ENCODE data around the gene NFKBIB. TPM values are rescaled to one million over a fixed set of nuclear protein-coding genes. Genes with fewer than 3 reads are reported as not detected.
A peak's percentile ranks its signal among the peaks of the same experiment; 100 is the strongest.
"Not testable (repeated sequence)": the region's sequence is repeated elsewhere in the genome, so short reads cannot be mapped to it uniquely, and the experiment has no call there.

The NFKBIB gene
- total RNA-seq, 1 experiment from 2014 or later: 49.6 TPM

DNA sequence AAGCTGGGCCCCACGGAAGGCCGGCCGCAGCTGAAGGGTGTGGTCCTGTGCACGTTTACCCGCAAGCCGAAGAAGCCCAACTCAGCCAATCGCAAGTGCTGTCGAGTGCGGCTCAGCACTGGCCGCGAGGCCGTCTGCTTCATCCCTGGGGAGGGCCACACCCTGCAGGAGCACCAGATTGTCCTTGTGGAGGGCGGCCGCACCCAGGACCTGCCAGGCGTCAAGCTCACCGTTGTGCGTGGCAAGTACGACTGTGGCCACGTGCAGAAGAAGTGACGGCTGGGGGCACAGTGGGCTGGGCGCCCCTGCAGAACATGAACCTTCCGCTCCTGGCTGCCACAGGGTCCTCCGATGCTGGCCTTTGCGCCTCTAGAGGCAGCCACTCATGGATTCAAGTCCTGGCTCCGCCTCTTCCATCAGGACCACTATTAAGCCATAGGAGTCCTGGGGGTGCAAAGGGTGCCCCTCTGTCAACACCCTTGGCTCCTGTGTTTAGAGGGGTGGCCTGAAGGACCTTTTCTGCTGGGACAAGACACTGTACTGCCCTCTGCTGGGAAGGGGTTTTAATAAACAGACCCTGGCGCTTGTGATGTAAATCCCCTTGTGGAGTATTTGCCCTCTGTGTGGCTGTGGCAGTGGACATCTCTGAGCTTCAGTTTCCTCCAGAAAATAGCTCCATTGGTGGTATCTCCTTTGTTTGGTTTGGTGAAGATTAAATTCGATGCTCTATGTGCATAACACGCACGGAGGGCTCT, 32.8 kb downstream of the NFKBIB start:
- no peak for DNase-seq
- Histone ChIP-seq H3K36me3 (peaks cover 57% of the 10 kb centered on the region), H3K9me3 (peaks cover 5% of the 10 kb centered on the region; the same call in 1 of the 2 replicates), H3K4me3 (peak overlapping the region; percentile 73; the same call in 1 of the 2 replicates), H3K27me3 (no peaks in the 10 kb centered on the region)

DNA sequence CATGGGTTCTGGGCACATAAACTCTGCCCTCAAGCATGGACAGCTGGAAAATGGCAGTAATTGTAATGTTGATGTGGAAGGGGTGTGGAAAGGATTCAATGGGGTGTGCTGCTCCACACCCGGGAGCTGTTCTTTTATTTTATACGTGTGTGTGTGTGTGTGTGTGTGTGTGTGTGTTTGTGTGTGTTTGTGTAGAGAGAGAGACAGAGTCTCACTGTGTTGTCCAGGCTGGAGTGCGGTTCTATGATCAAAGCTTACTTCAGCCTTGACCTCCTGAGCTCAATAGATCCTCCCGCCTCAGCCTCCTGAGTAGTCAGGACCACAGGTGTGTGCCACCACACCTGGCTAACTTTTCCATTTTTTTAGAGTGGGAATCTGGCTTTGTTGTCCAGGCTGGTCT, 33.8 kb downstream of the NFKBIB start:
- no peak for DNase-seq
- Histone ChIP-seq H3K36me3 (peaks cover 50% of the 10 kb centered on the region), H3K4me3 (no peak overlapping the region), H3K9me3 (peaks cover 5% of the 10 kb centered on the region; the same call in 1 of the 2 replicates), H3K27me3 (no peaks in the 10 kb centered on the region)

DNA sequence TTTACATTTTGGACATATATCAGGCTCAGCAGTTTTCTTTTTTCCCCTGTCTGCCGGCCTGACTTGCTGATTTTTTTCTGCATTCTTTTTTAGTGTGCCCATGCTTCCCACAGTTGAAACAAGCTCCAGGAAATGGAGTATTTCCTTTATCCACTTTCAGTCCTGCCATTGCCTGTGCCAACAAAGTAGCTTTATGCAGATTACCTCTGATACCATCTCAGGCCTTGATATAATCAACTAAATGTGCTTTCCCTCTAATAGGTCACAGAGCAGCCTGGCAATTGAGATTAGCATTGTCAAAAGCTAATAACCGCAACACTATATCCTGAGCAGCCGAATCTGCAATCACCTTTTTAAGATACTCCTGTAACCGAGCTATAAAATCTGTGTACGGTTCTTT, 40.2 kb downstream of the NFKBIB start:
- peaks cover 12% of the 10 kb centered on the region for H3K36me3 ChIP-seq
- no peak for DNase-seq
- no peaks in the 10 kb centered on the region for H3K27me3 ChIP-seq
- no peak overlapping the region for H3K4me3 ChIP-seq
- H3K9me3 ChIP-seq: 0 out of 2 replicates have a peak, but pooled peaks cover under 1% of the 10 kb centered on the region

DNA sequence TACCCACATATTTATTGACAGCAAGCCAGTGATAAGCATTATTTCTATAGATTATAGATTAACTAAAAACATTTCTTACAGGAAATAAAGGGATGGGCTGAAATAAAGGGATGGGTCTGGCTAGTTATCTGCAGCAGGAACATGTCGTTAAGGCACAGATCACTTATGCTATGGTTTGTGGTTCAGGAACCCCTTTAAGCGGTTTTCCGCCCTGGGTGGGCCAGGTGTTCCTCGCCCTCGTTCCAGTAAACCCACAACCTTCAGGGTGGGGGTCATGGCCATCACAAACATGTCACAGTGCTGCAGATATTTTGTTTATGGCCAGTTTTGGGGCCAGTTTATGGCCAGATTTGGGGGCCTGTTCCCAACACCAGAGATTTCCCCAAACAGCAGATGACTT, 41.7 kb downstream of the NFKBIB start:
- H3K27me3 ChIP-seq, DNase-seq, H3K4me3 ChIP-seq, H3K9me3 ChIP-seq: not testable (repeated sequence)
- peaks cover 12% of the 10 kb centered on the region for H3K36me3 ChIP-seq

DNA sequence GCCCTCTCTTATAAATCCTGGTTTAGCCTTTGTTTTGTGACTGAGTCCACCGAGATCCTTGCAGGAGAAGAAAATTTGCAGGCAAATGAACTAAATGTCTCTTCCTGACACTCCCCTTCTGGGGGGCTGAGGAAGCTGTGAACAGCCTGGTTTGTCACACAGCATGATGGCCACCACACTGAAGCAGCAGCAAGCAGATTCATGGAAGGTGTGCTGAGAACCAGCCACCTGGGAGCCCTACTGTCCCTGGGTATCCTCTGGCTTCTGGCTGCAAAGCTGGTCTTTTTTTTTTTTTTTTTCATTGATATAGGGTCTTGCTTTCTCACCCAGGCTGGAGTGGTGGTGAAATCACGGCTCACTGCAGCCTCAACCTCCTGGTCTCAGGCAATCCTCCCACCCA, 42.2 kb downstream of the NFKBIB start:
- Histone ChIP-seq H3K4me3 (no peak overlapping the region), H3K27me3 (no peaks in the 10 kb centered on the region), H3K9me3 (no peaks in the 10 kb centered on the region), H3K36me3 (peaks cover 15% of the 10 kb centered on the region)
- no peak for DNase-seq

DNA sequence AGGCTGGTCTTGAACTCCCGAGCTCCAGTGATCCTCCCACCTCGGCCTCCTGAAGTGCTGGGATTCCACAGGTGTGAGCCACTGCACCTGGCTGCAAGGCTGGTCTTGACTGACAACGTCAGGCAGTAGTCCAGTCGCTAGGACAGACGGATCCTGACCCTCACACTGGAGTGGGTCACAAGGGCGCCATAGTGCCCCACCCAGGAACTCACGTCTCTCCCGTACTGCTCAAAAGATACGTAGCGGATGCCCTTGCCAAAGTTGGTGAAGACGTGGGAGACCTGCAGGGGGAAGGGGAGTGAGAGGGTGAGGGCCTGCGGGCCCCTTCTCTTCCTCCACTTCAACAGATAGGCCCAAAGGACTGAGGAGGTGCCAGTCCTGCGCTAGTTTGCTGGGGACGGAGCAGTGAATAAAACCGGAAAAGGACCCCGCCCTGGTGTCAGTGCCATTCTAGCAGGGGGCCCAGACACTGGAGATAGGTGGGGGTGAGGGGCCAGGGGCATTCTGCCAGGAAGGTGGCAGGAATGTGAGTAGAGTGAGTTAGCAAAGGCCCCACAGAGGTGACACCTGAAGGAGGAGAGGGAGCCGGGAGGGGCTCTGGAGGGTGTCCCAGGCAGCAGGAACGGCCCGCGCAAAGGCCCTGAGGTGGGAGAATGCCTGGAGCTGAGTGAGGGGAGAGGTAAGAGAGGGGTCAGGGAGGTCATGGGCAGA, 42.9 kb downstream of the NFKBIB start:
- no peak for DNase-seq
- H3K27me3 ChIP-seq: no peaks in the 10 kb centered on the region
- no peaks in the 10 kb centered on the region for H3K9me3 ChIP-seq
- no peak overlapping the region for H3K4me3 ChIP-seq
- H3K36me3 ChIP-seq: peaks cover 17% of the 10 kb centered on the region

DNA sequence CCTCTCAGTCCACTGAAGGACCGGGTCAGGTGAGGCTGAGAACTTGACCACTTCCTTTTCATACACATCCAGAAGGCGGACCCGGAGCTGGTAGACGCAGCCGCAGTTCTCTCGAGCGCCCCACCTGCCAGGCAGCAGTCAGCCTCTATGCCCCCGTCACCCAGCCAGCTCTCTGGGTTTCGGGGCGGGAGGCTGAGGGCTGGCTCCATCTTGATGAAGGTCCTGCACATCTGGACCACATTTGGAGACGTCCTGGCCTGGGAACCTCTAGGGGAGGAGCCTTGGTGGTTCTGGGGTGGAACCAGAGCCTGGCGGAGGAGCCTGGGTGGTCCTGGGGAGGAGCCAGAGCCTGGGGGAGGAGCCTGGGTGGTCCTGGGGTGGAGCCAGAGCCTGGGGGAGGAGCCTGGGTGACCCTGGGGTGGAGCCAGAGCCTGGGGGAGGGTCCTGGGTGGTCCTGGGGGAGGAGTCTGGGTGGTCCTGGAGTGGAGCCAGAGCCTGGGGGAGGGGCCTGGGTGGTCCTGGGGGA, 45.3 kb downstream of the NFKBIB start:
- no peaks in the 10 kb centered on the region for H3K27me3 ChIP-seq
- H3K4me3 ChIP-seq: no peak overlapping the region
- H3K9me3 ChIP-seq: no peaks in the 10 kb centered on the region
- peaks cover 22% of the 10 kb centered on the region for H3K36me3 ChIP-seq
- DNase-seq: no peak

DNA sequence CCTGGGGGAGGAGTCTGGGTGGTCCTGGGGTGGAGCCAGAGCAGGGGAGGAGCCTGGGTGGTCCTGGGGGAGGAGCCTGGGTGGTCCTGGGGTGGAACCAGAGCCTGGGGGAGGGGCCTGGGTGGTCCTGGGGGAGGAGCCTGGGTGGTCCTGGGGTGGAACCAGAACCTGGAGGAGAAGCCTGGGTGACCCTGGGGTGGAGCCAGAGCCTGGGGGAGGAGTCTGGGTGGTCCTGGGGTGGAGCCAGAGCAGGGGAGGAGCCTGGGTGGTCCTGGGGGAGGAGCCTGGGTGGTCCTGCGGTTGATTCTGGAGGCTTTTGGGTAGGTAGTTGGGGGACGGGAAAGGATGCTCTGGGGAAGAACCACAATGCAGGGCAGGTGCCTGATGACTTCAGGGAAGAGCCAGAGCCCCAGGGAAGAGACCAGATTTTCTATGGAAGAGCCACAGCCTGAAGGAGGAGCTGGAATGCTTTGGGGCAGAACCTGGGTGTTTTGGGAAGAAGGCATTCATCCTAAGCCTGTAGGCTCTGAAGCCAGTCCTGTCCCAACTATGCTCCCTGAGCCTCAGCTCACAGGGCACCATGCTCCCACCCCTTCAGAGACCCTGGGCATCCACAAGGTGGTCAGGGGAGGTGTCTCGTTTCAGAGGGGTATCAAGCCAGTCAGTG, 45.9 kb downstream of the NFKBIB start:
- H3K9me3 ChIP-seq: no peaks in the 10 kb centered on the region
- DNase-seq: no peak
- H3K36me3 ChIP-seq: peaks cover 26% of the 10 kb centered on the region
- H3K27me3 ChIP-seq: no peaks in the 10 kb centered on the region
- no peak overlapping the region for H3K4me3 ChIP-seq

DNA sequence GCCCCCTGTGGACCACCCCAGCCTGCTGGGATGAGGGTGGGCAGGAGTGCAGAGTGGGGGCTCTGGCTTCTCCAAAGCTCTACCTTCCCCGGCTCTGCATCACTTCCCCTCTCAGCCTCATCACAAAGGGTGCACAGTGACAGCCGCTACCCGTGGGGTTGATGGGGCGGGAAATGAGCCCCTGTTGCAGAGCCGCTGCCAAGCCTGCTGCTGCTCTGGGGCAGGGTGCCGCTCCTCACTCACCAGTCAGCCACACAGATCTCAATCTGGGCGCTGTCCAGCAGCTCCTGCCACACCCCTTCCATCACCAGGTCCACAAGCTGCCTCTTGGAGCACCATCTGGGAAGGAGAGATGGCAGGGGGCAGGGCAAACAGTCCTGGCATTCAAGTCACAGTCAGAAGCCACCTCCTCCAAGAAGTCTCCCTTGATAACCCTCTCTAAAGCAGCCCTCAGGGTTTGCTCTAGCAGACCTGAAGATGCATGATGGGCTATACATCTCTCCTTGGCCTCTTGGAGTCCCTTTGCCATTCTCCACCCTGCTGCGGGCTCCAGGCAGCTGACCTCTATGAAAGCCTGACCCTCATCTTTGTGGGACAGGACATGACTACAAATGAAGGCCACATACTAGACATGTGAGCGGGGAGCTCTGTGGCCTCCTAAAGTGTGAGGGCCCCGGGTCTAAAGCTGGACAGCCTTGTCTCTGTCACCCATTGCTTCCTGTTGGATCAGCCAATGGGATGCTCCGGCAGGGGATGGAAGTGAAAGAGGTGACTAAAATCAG, 46.7 kb downstream of the NFKBIB start:
- H3K27me3 ChIP-seq: no peaks in the 10 kb centered on the region
- no peaks in the 10 kb centered on the region for H3K9me3 ChIP-seq
- DNase-seq: no peak
- H3K36me3 ChIP-seq: peaks cover 26% of the 10 kb centered on the region
- no peak overlapping the region for H3K4me3 ChIP-seq

DNA sequence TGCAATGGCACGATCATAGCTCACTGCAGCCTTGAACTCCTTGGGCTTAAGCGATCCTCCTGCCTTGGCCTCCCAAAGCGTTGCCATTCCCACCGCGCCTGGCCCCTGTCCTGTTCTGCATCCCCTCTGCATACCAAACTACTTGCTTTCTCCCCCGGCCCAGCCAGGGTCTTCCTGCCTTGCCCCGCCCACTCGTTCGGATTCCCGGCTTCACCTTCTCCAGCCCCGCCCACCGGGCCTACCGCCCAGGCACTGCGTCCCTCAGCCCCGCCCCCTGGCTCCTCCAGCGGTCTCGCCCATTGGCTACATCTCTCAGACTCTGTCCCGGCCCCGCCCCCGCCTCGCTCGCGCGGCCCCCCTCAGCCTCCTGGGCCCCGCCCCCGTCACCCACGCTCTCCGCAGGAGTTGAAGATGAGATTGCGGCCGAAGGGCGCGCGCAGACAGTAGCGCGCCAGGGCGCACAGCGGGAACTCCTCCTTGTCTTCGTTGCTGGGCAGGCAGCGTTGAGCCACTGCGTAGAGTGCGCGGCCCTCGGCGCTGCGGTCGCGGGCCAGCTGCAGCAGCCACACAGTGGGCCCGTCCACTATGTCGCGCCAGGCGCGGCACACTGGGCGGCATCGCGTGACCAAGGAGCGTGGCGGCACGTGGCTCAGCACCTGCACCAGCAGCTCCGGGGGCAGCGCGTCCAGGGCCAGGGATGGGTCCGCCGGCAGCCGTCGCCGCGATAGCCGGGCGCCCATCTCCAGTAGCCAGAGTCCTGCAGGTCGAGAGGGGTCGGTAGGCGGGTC, 50.0 kb downstream of the NFKBIB start:
- no peak for DNase-seq
- Histone ChIP-seq H3K9me3 (no peaks in the 10 kb centered on the region), H3K27me3 (no peaks in the 10 kb centered on the region), H3K36me3 (peaks cover 26% of the 10 kb centered on the region), H3K4me3 (no peak overlapping the region)

DNA sequence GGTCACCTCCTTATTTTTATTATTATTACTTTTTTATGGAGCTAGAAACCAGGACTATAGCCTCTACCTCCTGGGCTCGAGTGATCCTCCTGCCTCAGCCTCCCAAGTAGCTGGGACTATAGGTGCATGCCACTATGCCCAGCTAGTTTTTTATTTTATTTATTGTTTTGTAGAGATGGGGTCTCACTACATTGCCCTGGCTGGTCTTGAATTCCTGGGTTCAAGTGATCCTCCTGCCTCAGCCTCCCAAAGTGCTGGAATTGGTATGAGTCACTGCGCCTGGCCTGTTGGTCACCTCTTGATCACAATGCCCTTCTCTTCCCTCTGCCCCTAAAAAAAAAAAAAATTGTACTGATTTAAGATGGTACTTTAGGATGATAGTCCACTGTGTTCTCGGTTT, 51.4 kb downstream of the NFKBIB start:
- no peak for DNase-seq
- Histone ChIP-seq H3K36me3 (peaks cover 23% of the 10 kb centered on the region), H3K4me3 (no peak overlapping the region), H3K27me3 (no peaks in the 10 kb centered on the region), H3K9me3 (no peaks in the 10 kb centered on the region)

DNA sequence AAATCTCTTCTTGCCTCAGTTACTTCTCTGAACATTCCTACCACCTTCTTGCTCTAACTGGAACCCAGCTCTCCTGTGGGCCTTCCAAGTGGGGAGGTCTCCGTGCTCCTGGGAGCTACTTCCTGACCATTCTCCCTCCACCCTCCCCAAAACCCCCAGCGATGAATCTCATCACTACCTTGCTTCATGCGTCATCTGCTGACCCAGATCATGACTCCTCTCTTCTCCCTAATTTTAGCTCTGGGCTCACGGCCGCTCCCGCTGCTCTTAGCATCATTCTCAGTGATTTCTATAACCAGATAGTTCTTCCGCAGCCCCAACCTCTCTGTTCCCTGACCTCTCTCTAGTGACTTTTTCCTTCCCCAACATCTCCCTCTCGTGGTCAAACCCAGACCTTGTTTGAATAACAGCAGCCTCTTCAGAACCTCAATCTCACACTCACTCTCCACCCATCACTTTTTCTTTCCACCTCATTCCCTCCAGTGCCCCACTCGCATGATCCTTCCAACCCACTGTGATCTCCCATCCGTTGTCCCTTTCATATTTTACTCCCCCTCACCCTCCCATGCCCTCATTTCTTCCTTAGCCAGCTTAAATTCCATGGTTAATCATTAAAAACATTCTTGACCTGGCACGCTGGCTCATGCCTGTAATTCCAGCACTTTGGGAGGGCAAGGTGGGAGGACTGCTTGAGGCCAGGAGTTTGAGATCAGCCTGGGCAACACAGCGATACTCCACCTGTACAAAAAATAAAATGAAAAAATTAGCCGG, 52.8 kb downstream of the NFKBIB start:
- H3K4me3 ChIP-seq: no peak overlapping the region
- H3K27me3 ChIP-seq: no peaks in the 10 kb centered on the region
- H3K9me3 ChIP-seq: no peaks in the 10 kb centered on the region
- DNase-seq: no peak
- peaks cover 26% of the 10 kb centered on the region for H3K36me3 ChIP-seq

DNA sequence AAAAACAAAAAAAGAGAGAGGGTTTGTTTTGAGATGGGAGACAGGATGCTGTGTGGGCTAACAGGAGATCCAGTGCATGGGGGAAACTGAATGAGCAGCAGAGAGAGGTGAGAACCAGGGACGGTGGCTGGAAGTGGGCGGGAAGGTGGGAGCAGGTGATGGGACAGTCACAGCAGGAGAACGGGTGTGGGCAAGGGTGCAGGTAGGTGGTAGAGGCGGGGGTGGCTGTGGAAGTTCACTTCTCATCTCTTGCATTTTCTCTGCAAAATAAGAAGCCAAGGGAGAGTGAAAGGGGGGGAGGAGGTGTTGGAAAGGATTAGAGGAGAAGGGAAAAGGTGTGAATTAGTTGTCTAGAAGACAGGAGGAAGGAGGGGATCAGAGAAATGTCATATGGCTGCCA, 53.9 kb downstream of the NFKBIB start:
- no peaks in the 10 kb centered on the region for H3K27me3 ChIP-seq
- peaks cover 22% of the 10 kb centered on the region for H3K36me3 ChIP-seq
- H3K9me3 ChIP-seq: no peaks in the 10 kb centered on the region
- H3K4me3 ChIP-seq: no peak overlapping the region
- DNase-seq: no peak

DNA sequence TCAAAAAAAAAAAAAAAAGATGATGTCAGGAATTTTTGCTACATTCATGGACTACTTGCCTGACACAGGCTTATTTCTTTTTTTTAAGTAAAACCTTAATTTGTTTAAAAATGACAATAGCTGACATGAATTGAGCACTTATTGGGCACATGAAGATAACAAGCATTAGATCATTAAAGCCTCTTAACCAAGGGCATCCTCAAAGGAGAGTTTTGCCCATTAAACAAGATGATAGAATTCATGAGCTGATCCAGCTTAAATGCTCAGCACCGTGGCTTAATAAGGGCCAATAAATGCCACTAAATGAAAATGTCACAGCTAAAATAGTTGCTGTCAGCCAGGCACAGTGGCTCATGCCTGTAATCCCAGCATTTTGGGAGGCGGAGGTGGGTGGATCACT, 56.5 kb downstream of the NFKBIB start:
- Histone ChIP-seq H3K27me3 (no peaks in the 10 kb centered on the region), H3K36me3 (peaks cover 17% of the 10 kb centered on the region), H3K4me3 (no peak overlapping the region), H3K9me3 (no peaks in the 10 kb centered on the region)
- DNase-seq: no peak

DNA sequence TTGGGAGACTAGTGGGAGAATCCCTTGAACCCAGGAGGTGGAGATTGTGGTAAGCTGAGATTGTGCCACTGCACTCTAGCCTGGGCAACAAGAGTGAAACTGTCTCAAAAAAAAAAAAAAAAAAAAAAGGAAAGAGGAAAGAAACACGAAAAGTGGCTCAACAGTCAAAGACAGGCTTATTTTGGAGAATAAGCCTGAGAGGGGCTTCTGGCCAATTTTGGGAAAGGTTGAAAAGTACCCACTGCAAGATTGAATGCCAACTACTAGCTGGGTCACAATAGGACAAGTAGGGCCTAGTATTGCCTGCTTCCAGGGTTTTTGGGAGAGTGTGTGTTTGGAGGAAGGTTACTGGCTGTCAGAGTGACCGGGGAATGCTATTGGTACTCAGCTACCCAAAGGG, 58.5 kb downstream of the NFKBIB start:
- Histone ChIP-seq H3K4me3 (no peak overlapping the region), H3K27me3 (no peaks in the 10 kb centered on the region), H3K36me3 (peaks cover 14% of the 10 kb centered on the region), H3K9me3 (no peaks in the 10 kb centered on the region)
- no peak for DNase-seq

Measured in MG63 (cell line).